ENCODE data around the gene UBE2D2. TPM values are rescaled to one million over a fixed set of nuclear protein-coding genes. Genes with fewer than 3 reads are reported as not detected.

Gene UBE2D2
- total RNA-seq, 2 experiments from 2014 or later, result 271 to 285 TPM

Other genes starting within 250 kb of the UBE2D2 start
- 100 to 1,000 TPM; 104 to 110 TPM for gene PAIP2, start 219.5 kb upstream of the UBE2D2 start, total RNA-seq
- 1 to 10 TPM; 1.0 to 1.4 TPM for gene SLC23A1, start 178.0 kb upstream of the UBE2D2 start, total RNA-seq
- gene MZB1, start 171.4 kb upstream of the UBE2D2 start, total RNA-seq, result 10 to 100 TPM; 24.0 to 26.3 TPM
- 1 to 10 TPM; 3.8 to 3.9 TPM for gene PROB1, start 166.2 kb upstream of the UBE2D2 start, total RNA-seq
- 1 to 10 TPM; 3.7 to 5.2 TPM for gene SPATA24, start 157.2 kb upstream of the UBE2D2 start, total RNA-seq
- gene DNAJC18, start 121.8 kb upstream of the UBE2D2 start, total RNA-seq, result 10 to 100 TPM; 54.1 to 56.0 TPM
- 1 to 10 TPM; 3.7 to 4.2 TPM for gene ECSCR, start 98.6 kb upstream of the UBE2D2 start, total RNA-seq
- gene SMIM33, start 90.3 kb upstream of the UBE2D2 start, total RNA-seq, result 1 to 10 TPM; 1.5 TPM
- 100 to 1,000 TPM; 339 to 344 TPM for gene STING1, start 78.6 kb upstream of the UBE2D2 start, total RNA-seq
- gene CXXC5, start 87.0 kb downstream of the UBE2D2 start, total RNA-seq, result 1 to 10 TPM in 1 of 2 experiments, under 1 TPM in 1; 0.82 to 1.0 TPM
- gene PSD2, start 234.5 kb downstream of the UBE2D2 start, total RNA-seq, result not detected